HL-60 (cell line): Measurements from ENCODE around the gene PON3.

Source experiments
- CTCF ChIP-seq: IDR thresholded peaks from one replicate; pipeline ENCODE4 v1.5.1; 2011; ENCODE audit warnings: low read length, control low read depth, inconsistent platforms; ENCODE audit not compliant: insufficient read depth
- GABPA ChIP-seq: IDR thresholded peaks from 2 replicates; pipeline ENCODE4 v1.6.1; 2012; ENCODE audit warnings: low read depth
- POLR2AphosphoS5 ChIP-seq: IDR thresholded peaks from 2 replicates; pipeline ENCODE4 v1.6.1; 2012; ENCODE audit warnings: low read depth

- TF ChIP-seq CTCF (no peak), GABPA (no peak), POLR2AphosphoS5 (no peak)
These were observed 78.2 kb downstream of the PON3 start for GRCh38 chr7:95317966-95318365.
